OCI-LY7 (cell line): Measurements from ENCODE around the gene ATP8B3. TPM values are rescaled to one million over a fixed set of nuclear protein-coding genes. Genes with fewer than 3 reads are reported as not detected.

Experiments
- BruUV-seq: library from RNA; stranded (reverse); fragments of 400-500 nt; replicated peaks from 2 replicates; lab custom pipeline; 2021; lab: Mats Ljungman, UMichigan
- CTCF ChIA-PET: fragments of 300-600 bp; sonication (Branson Sonifier 250); formaldehyde crosslinking; loops from one replicate; lab custom pipeline; 2022; ENCODE audit warnings: antibody characterized with exemption; ENCODE audit not compliant: unreplicated experiment; lab: Charles Lee
- POLR2A ChIA-PET: fragments of 300-600 bp; sonication (Branson Sonifier 250); formaldehyde crosslinking; loops from one replicate; lab custom pipeline; 2022; ENCODE audit warnings: antibody characterized with exemption; lab: Charles Lee
- DNase-seq: peaks from one replicate; pipeline ENCODE4 v3.0.0-alpha.2; 2015; ENCODE audit warnings: low spot score
- H2AFZ ChIP-seq: fragments of 200-600 bp; sonication (generic), shearing (Covaris generic); 2 replicates; pipeline ENCODE4 v1.6.1; 2014; ENCODE audit warnings: mild to moderate bottlenecking, antibody characterized with exemption, low read length, moderate library complexity
- H3K27ac ChIP-seq: fragments of 200-600 bp; sonication (generic); 2 replicates; pipeline ENCODE4 v1.5.1; 2014; ENCODE audit warnings: mixed run types, low read depth, mild to moderate bottlenecking, moderate library complexity, low read length, inconsistent platforms; ENCODE audit not compliant: poor library complexity, severe bottlenecking
- H3K36me3 ChIP-seq: fragments of 200-600 bp; sonication (generic); 2 replicates; pipeline ENCODE4 v1.6.1; 2014; ENCODE audit warnings: mild to moderate bottlenecking, antibody characterized with exemption, low read length, moderate library complexity, mixed read lengths; ENCODE audit not compliant: insufficient read depth
- H3K4me1 ChIP-seq: fragments of 200-600 bp; sonication (generic); 2 replicates; pipeline ENCODE4 v1.5.1; 2014; ENCODE audit warnings: mild to moderate bottlenecking, low read length; ENCODE audit not compliant: insufficient read depth, poor library complexity, severe bottlenecking
- H3K4me2 ChIP-seq: fragments of 200-600 bp; sonication (generic); 2 replicates; pipeline ENCODE4 v1.6.1; 2014; ENCODE audit warnings: mild to moderate bottlenecking, low read length
- H3K4me3 ChIP-seq: fragments of 200-600 bp; sonication (generic); 2 replicates; pipeline ENCODE4 v1.5.1; 2014; ENCODE audit warnings: mild to moderate bottlenecking, low read depth, low read length; ENCODE audit not compliant: poor library complexity, severe bottlenecking
- H3K79me2 ChIP-seq: fragments of 200-600 bp; sonication (generic); 2 replicates; pipeline ENCODE4 v1.6.1; 2016; ENCODE audit warnings: low read depth, mild to moderate bottlenecking, low read length, moderate library complexity, mixed read lengths; ENCODE audit not compliant: insufficient read depth
- H3K9me2 ChIP-seq: fragments of 200-600 bp; sonication (generic); 2 replicates; pipeline ENCODE4 v1.6.1; 2016; ENCODE audit warnings: mild to moderate bottlenecking, low read length, mixed read lengths; ENCODE audit not compliant: insufficient read depth
- H3K9me3 ChIP-seq: fragments of 200-600 bp; sonication (generic); 2 replicates; pipeline ENCODE4 v1.6.1; 2014; ENCODE audit warnings: mild to moderate bottlenecking, mixed run types, low read length, mixed read lengths
- H4K20me1 ChIP-seq: fragments of 200-600 bp; sonication (generic); 2 replicates; pipeline ENCODE4 v1.6.1; 2014; ENCODE audit warnings: mild to moderate bottlenecking, antibody characterized with exemption, low read length, moderate library complexity, mixed read lengths; ENCODE audit not compliant: insufficient read depth
- CTCF ChIP-seq: fragments of 200-600 bp; sonication (generic); conservative IDR thresholded peaks from 2 replicates; pipeline ENCODE4 v1.5.1; 2014; ENCODE audit warnings: mild to moderate bottlenecking, antibody characterized with exemption, low read length, moderate library complexity, mixed read lengths
- EZH2phosphoT487 ChIP-seq: fragments of 200-600 bp; sonication (generic); IDR thresholded peaks from 2 replicates; pipeline ENCODE4 v1.6.1; 2018; ENCODE audit warnings: low read depth, borderline replicate concordance, mild to moderate bottlenecking, mixed run types, antibody characterized with exemption, low read length, moderate library complexity, mixed read lengths
- intact Hi-C: fragments of 100-400 bp; cut with micrococcal nuclease; formaldehyde crosslinking; loops from one replicate; pipeline ENCODE4 v1.10.0; 2022; ENCODE audit not compliant: unreplicated experiment
- total RNA-seq, 2 experiments: library from RNA; depleted of rRNA in 1 of 2; stranded (reverse); fragments of >200 nt in 1 of 2; shearing (Covaris generic) in 1 of 2; gene quantifications; 2 replicates each; pipeline ENCODE4 v1.2.3, GENCODE V29; 2014 to 2022

ATP8B3 gene
- total RNA-seq, 2 experiments from 2014 or later, result 5.9 to 19.3 TPM

DNA sequence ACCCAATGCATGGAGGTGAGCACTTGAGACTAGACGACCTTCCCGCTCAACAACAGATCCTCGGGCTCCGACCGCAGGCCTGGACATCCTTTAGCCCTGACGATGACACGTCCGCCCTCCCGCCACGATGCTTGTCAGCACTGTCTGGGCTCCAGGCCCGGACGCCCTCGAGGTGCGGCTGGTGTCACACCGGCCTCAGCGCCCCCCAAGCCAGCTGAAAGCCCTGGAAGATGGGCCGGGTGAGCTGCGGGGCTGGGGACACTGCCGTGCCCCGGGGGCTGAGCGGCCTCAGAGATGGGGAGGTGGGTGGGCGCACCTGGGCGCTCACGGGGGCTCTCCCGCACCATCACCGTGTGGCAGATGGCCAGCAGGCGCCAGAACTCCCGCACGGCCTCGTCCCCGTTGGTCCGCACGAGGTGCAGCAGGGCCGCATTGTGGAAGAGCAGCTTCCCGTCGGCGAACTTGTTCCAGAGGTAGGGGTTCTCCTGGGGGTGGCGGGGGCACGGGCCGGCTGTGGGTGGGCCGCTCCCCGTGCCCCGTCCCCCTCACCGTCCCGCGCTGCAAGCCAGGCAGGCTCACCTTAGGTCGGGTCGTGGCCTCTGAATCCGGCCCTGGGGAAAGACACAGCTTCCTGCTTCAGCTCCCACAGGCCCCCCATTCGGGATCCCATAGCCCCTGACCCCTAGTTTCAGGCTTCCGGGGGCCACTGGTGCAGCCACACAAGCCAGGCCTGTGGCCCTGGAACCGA lies 15.5 kb downstream of the ATP8B3 start:
- CTCF ChIA-PET, result no interaction called here

GRCh38 chr19:1794424-1795172 lies 17.5 kb downstream of the ATP8B3 start:
- intact Hi-C loops, result no loop called here
- DNase-seq, result no peak
- Histone ChIP-seq H3K79me2 (no peaks in the 10 kb centered on the region), H3K9me3 (no peaks in the 10 kb centered on the region), H2AFZ (no peak overlapping the region), H4K20me1 (no peaks in the 10 kb centered on the region), H3K4me3 (no peak overlapping the region), H3K36me3 (no peaks in the 10 kb centered on the region), H3K9me2 (no peaks in the 10 kb centered on the region), H3K27ac (no peak overlapping the region), H3K4me2 (no peak overlapping the region), H3K4me1 (no peaks in the 10 kb centered on the region)
- POLR2A ChIA-PET, result no interaction called here
- TF ChIP-seq CTCF, result no peak
- TF ChIP-seq EZH2phosphoT487, result no peak
- BruUV-seq, result no TSS peak
- CTCF ChIA-PET, result interaction anchor here (0.9 kb wide), 1 partner anchor 22 kb away, joined by 3 read pairs; no protein-coding TSS in a partner anchor

More for the DNA sequence above, 15.5 kb downstream of the ATP8B3 start:
- no peaks in the 10 kb centered on the region for H3K4me1 ChIP-seq
- H3K9me3 ChIP-seq, result no peaks in the 10 kb centered on the region
- no peaks in the 10 kb centered on the region for H3K36me3 ChIP-seq
- H3K27ac ChIP-seq, result no peak overlapping the region
- no TSS peak for BruUV-seq
- intact Hi-C loops, result no loop called here
- H3K9me2 ChIP-seq, result no peaks in the 10 kb centered on the region
- POLR2A ChIA-PET, result no interaction called here
- no peaks in the 10 kb centered on the region for H4K20me1 ChIP-seq
- no peak for DNase-seq
- H2AFZ ChIP-seq, result no peak overlapping the region
- H3K79me2 ChIP-seq, result no peaks in the 10 kb centered on the region
- TF ChIP-seq EZH2phosphoT487, result no peak
- no peak for TF ChIP-seq CTCF
- no peak overlapping the region for H3K4me3 ChIP-seq
- H3K4me2 ChIP-seq, result no peak overlapping the region

DNA sequence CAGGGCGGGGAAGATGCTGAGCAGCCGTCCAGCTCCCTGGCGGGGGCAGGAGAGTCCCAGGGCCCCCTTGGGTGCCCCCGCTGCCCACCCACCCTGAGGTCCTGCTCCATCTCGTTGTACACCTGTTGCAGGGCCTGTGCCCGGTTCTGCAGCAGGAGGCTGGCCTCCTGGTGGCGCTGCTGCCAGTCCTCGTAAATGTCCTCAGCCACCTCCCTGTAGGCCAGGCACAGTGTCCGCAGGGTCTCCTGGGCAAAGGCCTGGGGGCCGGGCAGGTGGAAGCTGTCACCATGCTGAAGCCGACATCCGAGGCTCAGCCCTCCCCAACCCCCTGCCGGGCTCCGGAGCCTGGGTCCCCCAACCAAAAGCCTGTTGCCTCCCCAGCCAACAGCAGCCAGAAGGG lies 20.2 kb downstream of the ATP8B3 start:
- ChIA-PET CTCF (no interaction called here), POLR2A (interaction anchor here (0.7 kb wide), 1 partner anchor 46 kb away, joined by 4 read pairs; no protein-coding TSS in a partner anchor)
- no peaks in the 10 kb centered on the region for H3K4me1 ChIP-seq
- no peaks in the 10 kb centered on the region for H3K36me3 ChIP-seq
- no peak overlapping the region for H3K4me2 ChIP-seq
- no TSS peak for BruUV-seq
- H3K9me2 ChIP-seq, result no peaks in the 10 kb centered on the region
- no peak overlapping the region for H3K27ac ChIP-seq
- no peaks in the 10 kb centered on the region for H3K79me2 ChIP-seq
- TF ChIP-seq CTCF, result no peak
- TF ChIP-seq EZH2phosphoT487, result no peak
- no peak overlapping the region for H3K4me3 ChIP-seq
- H4K20me1 ChIP-seq, result no peaks in the 10 kb centered on the region
- H3K9me3 ChIP-seq, result no peaks in the 10 kb centered on the region
- no peak for DNase-seq
- no peak overlapping the region for H2AFZ ChIP-seq
- intact Hi-C loops, result no loop called here
